Adipose tissue (tissue), 3 donors: Measurements from ENCODE around the gene MAN2A2. TPM values are rescaled to one million over a fixed set of nuclear protein-coding genes. Genes with fewer than 3 reads are reported as not detected.
A peak's percentile ranks its signal among the peaks of the same experiment; 100 is the strongest.

Source experiments
- H3K27ac ChIP-seq: one replicate; pipeline ENCODE4 v1.5.1; 2013; ENCODE audit warnings: low read depth, low read length
- WGBS, 3 donors: extraction: QIAGEN DNeasy Blood & Tissue Kit; methylation state at CpG; one replicate each; pipeline ENCODE4 v1.1.7; 2013; 5-methylcytosine and 5-hydroxymethylcytosine counted together
- polyA plus RNA-seq, 3 donors: library from polyadenylated mRNA; stranded (reverse); fragments of 200-250 nt; gene quantifications; one replicate each; pipeline ENCODE4 v1.2.3, GENCODE V29; 2013
- donor health status: healthy with polysubstance abuse.
- donor health status: Bipolar disorder and iron deficiency.
- donor health status: healthy.

The MAN2A2 gene
- polyA plus RNA-seq, 3 donors, result 49.5 to 68.3 (median 50.2) TPM

DNA sequence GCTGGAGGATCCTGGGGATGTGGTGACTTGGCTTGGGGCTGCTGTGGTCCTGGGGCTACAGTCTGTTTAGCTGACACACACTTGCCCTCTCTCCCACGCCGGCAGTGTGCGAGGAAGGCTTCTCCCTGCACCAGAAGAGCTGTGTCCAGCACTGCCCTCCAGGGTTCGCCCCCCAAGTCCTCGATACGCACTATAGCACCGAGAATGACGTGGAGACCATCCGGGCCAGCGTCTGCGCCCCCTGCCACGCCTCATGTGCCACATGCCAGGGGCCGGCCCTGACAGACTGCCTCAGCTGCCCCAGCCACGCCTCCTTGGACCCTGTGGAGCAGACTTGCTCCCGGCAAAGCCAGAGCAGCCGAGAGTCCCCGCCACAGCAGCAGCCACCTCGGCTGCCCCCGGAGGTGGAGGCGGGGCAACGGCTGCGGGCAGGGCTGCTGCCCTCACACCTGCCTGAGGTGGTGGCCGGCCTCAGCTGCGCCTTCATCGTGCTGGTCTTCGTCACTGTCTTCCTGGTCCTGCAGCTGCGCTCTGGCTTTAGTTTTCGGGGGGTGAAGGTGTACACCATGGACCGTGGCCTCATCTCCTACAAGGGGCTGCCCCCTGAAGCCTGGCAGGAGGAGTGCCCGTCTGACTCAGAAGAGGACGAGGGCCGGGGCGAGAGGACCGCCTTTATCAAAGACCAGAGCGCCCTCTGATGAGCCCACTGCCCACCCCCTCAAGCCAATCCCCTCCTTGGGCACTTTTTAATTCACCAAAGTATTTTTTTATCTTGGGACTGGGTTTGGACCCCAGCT lies 21.7 kb upstream of the MAN2A2 start:
- no peak overlapping the region for H3K27ac ChIP-seq
- WGBS, 3 donors, result 81 to 90% (median 88%) methylated on average over 34 to 35 of the region's 35 CpGs

DNA sequence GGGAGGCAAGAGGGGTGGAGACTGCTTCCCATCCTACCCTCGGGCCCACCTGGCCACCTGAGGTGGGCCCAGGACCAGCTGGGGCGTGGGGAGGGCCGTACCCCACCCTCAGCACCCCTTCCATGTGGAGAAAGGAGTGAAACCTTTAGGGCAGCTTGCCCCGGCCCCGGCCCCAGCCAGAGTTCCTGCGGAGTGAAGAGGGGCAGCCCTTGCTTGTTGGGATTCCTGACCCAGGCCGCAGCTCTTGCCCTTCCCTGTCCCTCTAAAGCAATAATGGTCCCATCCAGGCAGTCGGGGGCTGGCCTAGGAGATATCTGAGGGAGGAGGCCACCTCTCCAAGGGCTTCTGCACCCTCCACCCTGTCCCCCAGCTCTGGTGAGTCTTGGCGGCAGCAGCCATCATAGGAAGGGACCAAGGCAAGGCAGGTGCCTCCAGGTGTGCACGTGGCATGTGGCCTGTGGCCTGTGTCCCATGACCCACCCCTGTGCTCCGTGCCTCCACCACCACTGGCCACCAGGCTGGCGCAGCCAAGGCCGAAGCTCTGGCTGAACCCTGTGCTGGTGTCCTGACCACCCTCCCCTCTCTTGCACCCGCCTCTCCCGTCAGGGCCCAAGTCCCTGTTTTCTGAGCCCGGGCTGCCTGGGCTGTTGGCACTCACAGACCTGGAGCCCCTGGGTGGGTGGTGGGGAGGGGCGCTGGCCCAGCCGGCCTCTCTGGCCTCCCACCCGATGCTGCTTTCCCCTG lies 21.0 kb upstream of the MAN2A2 start:
- H3K27ac ChIP-seq, result no peak overlapping the region

DNA sequence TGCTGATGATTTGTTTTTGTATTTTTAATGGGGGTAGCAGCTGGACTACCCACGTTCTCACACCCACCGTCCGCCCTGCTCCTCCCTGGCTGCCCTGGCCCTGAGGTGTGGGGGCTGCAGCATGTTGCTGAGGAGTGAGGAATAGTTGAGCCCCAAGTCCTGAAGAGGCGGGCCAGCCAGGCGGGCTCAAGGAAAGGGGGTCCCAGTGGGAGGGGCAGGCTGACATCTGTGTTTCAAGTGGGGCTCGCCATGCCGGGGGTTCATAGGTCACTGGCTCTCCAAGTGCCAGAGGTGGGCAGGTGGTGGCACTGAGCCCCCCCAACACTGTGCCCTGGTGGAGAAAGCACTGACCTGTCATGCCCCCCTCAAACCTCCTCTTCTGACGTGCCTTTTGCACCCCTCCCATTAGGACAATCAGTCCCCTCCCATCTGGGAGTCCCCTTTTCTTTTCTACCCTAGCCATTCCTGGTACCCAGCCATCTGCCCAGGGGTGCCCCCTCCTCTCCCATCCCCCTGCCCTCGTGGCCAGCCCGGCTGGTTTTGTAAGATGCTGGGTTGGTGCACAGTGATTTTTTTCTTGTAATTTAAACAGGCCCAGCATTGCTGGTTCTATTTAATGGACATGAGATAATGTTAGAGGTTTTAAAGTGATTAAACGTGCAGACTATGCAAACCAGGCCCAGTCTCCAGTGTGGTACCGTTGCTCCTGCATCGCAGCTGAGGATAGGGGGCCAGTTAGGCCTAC lies 20.1 kb upstream of the MAN2A2 start:
- no peak overlapping the region for H3K27ac ChIP-seq
- 64 to 65% (median 65%) methylated on average over 13 of the region's 13 CpGs for WGBS, 3 donors

More for the DNA sequence above, 21.0 kb upstream of the MAN2A2 start:
- WGBS, 3 donors, result 80 to 90% (median 87%) methylated on average over 18 to 19 of the region's 19 CpGs

DNA sequence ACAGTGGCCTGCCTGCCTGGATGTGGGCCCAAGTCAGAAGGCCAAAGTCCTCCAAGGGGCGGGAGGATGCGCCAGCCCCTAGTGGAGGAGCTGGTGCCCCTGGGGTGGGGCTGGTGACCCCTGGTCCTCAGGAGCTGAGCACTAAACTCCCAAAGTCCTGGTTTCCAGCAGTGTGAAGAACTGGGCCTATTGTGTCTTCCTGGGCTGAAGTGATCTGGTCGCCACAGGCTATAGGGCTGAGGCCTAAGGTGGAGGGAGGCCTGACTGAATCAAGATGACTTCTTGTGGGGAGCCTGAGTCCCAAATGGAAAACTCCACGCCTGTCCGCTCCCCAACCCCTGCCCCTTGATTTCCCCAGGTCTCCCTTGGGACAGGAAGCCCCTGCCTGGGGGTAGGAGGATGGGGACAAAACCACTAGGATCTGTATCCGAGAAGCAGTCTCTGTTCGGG lies 19.6 kb upstream of the MAN2A2 start:
- H3K27ac ChIP-seq, result no peak overlapping the region
- 24 to 56% (median 31%) methylated on average over 7 of the region's 7 CpGs for WGBS, 3 donors

DNA sequence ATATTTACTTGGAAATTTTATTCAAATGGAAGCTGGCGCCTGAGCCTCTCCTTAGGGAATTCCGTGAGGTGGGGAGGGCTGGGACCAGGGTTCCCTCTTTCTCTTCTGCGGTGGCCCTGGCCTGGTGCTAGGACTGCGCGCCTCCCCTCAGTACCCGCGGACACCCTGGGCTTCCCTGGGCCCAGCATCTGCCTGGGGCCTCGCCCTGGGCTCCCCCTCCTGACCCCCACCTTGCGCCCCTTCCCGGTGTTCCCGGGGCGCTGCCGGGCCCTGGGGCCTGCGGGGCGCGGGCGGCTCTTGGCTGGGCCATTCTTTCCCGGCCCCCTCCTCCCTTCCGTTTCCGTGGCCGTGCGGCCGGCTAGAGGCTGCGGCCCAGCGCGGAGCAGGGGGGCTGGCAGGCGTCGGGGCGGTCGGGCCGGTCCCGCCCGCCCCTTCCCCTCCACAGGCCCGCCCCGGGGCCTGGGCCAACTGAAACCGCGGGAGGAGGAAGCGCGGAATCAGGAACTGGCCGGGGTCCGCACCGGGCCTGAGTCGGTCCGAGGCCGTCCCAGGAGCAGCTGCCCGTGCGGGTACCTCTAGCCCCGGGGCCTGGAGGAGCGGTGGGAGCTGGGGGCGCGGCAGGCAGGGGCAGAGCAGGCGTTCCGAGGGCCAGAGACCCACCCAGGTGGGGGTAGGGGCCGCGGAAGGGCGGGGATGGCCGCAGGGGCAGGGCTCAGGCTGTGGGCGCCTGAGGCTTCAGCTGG lies 19.0 kb upstream of the MAN2A2 start, which contains the start of gene FES:
Gene FES, plus strand, starts transcription at position 529 of the 743 bp plus-strand sequence. CDS start 542 bp downstream, outside the sequence.
- peak within 1 kb of the TSS; percentile 78 for H3K27ac ChIP-seq
- 3 to 12% (median 5%) methylated on average over 35 to 58 of the region's 58 CpGs for WGBS, 3 donors

DNA sequence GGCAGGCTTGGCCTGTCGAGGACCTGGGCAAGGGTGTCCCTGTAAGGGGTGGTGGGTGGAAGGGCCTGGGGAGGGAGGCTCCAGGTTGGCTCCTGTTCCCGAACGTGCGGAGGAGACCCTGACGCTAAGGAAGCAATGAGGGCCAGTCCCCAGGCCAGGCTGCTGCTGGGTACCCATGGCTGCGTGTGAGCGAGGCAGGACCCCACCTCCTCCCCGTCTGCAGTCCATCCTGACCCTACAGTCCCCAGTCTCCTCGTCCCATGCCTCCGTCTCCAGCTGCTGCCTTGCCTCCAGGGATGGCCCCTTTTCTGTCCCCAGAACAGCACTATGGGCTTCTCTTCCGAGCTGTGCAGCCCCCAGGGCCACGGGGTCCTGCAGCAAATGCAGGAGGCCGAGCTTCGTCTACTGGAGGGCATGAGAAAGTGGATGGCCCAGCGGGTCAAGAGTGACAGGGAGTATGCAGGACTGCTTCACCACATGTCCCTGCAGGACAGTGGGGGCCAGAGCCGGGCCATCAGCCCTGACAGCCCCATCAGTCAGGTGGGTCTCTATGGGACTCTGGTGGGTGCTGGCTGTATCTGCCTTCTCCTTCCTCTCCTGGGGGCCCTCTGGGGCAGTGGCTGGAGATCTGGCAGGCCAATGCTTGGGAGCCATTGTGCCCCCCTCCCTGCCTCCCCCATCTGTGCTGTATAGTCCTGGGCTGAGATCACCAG lies 18.2 kb upstream of the MAN2A2 start:
- H3K27ac ChIP-seq, result peak overlapping the region; percentile 78
- WGBS, 3 donors, result 9 to 57% (median 19%) methylated on average over 15 to 16 of the region's 16 CpGs

DNA sequence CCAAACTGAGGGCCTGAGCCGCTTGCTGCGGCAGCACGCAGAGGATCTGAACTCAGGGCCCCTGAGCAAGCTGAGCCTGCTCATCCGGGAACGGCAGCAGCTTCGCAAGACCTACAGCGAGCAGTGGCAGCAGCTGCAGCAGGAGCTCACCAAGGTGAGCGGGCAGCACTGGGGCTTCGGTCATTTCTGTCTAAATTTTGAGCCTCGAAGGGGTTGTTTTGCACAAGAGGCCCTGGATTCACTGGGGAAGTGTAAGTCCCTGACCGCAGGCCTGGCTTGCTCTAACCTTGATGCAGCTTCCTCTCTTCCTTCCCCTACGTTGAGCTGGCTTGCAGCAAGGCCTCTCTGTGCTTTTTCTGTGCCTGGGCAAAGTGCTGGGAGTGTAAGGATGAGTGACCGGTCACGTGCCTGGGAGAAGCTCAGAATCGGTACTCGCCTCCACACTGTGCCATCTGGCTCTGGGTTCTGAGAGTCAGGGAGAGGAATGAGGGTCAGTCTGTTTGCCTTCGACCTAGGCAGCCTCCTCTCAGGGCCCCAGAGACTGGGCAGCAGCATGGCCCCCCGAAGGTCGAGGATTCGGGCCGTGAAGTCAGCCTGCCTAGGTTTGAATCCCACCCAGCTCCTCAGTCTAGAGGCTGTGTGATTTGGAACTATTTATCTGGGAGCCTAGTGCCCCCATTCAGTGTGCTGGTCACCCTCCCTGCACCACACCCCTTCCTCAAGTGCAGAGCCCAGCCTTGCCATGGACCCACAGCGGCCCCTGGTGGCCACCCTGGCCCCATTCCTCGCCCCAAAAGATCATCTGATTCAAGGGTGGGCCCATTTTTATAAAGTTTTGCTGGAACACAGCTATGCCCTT lies 17.4 kb upstream of the MAN2A2 start:
- 18 to 57% (median 23%) methylated on average over 23 of the region's 23 CpGs for WGBS, 3 donors

DNA sequence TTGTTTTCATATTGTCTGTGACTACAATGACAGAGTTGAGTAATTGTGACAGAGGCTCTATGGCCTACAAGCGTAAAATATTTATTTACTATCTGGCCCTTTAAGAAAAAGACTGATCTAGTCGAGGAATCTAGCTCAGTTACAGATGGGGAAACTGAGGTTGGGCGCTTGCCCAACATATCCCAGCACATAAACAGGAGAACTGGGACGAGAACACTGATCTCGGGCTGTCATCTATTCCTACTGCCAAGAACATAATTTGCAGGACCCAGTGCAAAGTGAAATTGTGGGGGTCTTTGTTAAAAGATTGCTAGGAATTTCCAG lies 16.8 kb upstream of the MAN2A2 start:
- H3K27ac ChIP-seq, result no peak overlapping the region
- 14 to 36% (median 33%) methylated on average over 5 of the region's 5 CpGs for WGBS, 3 donors

More for the DNA sequence above, 17.4 kb upstream of the MAN2A2 start:
- H3K27ac ChIP-seq, result peak overlapping the region; percentile 43

DNA sequence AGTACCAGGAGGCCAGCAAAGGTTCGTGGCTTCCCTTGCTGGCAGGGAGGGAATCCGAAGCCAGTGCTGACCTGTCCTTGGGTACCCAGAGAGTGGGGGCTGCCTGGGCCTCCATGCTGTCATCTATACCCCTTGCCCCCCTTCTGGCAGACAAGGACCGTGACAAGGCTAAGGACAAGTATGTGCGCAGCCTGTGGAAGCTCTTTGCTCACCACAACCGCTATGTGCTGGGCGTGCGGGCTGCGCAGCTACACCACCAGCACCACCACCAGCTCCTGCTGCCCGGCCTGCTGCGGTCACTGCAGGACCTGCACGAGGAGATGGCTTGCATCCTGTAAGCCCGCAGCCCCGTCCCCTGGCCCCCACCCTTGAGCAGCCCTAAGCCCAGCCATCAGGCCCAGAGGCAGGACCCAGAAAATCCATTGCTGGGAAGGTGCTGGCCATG lies 16.0 kb upstream of the MAN2A2 start:
- no peak overlapping the region for H3K27ac ChIP-seq
- 85 to 95% (median 95%) methylated on average over 13 of the region's 13 CpGs for WGBS, 3 donors

DNA sequence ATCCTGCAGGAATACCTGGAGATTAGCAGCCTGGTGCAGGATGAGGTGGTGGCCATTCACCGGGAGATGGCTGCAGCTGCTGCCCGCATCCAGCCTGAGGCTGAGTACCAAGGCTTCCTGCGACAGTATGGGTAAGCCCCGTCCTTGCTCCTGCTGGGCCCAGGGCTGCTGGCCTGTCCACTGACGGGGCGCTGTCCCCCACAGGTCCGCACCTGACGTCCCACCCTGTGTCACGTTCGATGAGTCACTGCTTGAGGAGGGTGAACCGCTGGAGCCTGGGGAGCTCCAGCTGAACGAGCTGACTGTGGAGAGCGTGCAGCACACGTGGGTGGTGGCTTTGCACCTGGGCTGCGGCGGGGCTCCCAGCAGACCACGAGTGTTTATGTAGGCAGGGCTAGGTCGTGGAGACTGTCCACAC lies 13.8 kb upstream of the MAN2A2 start:
- 83 to 91% (median 88%) methylated on average over 16 to 18 of the region's 18 CpGs for WGBS, 3 donors
- H3K27ac ChIP-seq, result no peak overlapping the region

DNA sequence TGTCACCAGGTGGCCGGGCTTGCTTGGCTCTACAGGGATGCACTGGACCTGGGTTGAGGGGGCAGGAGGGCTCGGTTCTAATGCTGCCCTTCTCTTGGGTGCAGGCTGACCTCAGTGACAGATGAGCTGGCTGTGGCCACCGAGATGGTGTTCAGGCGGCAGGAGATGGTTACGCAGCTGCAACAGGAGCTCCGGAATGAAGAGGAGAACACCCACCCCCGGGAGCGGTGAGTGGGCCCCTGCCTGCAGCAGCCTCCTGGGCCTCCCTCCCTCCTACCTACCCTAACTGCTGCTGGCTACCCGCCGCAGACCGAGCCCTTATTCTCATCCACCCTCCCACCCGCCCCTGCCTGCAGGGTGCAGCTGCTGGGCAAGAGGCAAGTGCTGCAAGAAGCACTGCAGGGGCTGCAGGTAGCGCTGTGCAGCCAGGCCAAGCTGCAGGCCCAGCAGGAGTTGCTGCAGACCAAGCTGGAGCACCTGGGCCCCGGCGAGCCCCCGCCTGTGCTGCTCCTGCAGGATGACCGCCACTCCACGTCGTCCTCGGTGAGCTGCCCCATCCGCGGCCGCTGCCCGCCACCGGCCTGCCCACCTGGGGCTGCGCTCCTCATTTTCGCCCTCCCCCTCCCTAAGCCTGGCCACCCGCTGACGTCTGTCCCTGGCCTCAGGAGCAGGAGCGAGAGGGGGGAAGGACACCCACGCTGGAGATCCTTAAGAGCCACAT lies 13.2 kb upstream of the MAN2A2 start:
- H3K27ac ChIP-seq, result no peak overlapping the region
- whole genome bisulfite sequencing, 3 donors, result 90 to 93% (median 92%) methylated on average over 21 to 31 of the region's 31 CpGs

DNA sequence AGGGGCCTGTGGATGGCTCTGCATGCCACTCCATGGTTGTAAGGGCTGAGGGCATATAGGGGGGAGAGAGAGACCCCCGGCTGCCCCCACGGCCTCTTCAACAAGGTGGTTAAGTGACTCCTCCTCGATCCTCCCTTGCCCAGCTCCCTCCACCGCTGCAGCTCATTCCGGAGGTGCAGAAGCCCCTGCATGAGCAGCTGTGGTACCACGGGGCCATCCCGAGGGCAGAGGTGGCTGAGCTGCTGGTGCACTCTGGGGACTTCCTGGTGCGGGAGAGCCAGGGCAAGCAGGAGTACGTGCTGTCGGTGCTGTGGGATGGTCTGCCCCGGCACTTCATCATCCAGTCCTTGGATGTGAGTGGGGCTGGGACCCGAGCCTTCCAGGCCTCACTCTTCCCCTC lies 12.3 kb upstream of the MAN2A2 start:
- no peak overlapping the region for H3K27ac ChIP-seq
- WGBS, 3 donors, result 83 to 89% (median 86%) methylated on average over 11 to 12 of the region's 12 CpGs

DNA sequence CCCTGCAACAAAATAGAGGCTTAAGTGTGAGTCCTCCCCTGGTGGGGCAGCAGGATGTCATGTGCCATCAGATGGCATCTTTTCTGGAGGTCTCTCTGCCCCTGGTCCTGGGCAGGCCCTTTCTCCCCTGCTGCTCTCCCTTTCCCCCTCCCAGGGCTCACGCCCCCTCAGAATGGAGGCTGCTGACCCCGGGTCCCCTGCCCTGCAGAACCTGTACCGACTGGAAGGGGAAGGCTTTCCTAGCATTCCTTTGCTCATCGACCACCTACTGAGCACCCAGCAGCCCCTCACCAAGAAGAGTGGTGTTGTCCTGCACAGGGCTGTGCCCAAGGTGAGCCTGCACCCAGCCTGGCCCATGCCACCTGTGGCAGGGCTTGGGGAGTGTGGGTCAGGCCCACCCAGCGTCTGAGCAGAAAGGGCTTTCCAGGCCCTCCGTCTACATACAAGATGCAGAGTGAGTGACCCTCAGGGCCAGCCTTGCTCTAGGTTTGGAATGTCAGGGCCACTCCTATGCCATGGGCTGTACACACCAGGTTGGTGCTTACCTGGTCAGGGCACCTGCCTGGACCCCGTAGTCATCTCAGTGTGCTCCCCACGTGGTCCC lies 11.7 kb upstream of the MAN2A2 start:
- H3K27ac ChIP-seq, result no peak overlapping the region
- 85 to 95% (median 90%) methylated on average over 6 to 8 of the region's 8 CpGs for WGBS, 3 donors

DNA sequence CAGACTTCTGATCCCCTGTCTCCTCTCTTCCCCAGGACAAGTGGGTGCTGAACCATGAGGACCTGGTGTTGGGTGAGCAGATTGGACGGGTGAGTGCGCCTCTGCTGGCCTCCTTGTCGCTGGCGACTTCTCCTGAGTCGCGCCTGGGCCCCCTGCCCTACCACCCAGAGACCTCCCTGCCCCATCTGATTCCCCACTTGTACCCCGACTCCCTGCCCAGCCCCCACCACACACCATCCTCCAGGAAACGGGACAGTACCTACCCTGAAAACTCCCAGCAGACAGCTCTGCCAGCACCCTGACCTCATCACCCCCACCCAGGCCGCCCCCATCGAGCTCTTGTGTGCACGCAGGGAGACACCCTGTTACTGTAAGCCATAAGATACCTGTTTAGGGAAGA lies 11.1 kb upstream of the MAN2A2 start:
- no peak overlapping the region for H3K27ac ChIP-seq
- WGBS, 3 donors, result 90 to 96% (median 93%) methylated on average over 11 of the region's 11 CpGs

DNA sequence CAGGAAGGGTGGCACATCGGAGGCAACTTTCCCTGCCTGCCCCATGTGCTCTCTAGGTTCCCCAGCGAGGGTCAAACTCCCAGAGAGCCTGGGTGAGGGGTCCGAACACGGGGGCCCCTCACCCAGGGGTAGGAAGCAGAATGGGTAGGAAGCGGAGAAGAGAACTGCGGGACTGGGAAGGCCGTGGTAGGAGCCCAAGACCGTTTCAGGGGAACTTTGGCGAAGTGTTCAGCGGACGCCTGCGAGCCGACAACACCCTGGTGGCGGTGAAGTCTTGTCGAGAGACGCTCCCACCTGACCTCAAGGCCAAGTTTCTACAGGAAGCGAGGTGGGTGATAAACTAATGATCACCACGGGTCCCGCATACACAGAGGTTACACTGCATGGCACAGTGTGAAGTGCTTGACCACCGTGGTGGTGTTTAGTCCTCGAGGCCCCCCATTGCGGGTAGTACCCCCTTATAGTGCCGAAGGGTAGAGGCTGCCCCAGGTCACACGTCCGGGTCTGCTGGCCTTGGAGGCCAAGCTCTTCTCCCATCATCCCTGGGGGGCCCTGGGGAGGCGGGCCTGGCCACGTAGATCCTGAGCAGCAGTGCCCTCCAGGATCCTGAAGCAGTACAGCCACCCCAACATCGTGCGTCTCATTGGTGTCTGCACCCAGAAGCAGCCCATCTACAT lies 10.5 kb upstream of the MAN2A2 start:
- H3K27ac ChIP-seq, result no peak overlapping the region
- 93 to 95% (median 95%) methylated on average over 29 of the region's 29 CpGs for WGBS, 3 donors
